GM12865 (cell line): ENCODE measurements around the gene STIL.
"Not testable (repeated sequence)": the region's sequence is repeated elsewhere in the genome, so short reads cannot be mapped to it uniquely, and the experiment has no call there.

Experiments
- DNase-seq: peaks from one replicate; pipeline ENCODE4 v3.0.0; 2010; ENCODE audit warnings: low read depth
- H3K4me3 ChIP-seq: 2 replicates; pipeline ENCODE4 v1.5.1; 2011; ENCODE audit warnings: mild to moderate bottlenecking, low read depth, low read length, control low read depth
- TF ChIP-seq, protein P1 (sequence below): IDR thresholded peaks from 2 replicates; pipeline ENCODE4 v1.5.1; 2011; ENCODE audit warnings: low read length, control low read depth, low read depth, inconsistent platforms; ENCODE audit not compliant: insufficient read depth; ENCODE audit errors: missing control alignments

The STIL gene

DNA sequence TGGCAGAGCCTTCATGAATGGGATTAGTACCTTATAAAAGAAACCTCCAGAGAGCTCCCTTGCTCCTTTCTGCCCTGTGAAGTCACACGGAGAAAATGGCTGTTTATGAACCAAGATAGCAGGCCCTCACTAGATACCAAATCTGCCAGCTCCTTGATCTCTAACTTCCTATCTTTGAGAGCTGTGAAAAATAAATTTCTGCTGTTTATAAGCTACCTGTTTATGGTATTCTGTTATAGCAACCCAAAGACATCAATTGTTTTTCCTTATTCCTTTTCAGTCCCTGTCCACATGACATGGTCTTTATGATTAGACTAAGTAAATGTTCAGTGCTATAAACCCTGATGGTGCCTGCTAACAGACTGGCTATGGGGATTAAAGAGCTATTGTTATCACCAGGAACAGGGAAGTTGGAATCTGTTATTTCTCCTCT lies 9.7 kb upstream of the STIL start:
- DNase-seq = no peak
- no peak overlapping the region for H3K4me3 ChIP-seq
- TF ChIP-seq, protein P1, sequence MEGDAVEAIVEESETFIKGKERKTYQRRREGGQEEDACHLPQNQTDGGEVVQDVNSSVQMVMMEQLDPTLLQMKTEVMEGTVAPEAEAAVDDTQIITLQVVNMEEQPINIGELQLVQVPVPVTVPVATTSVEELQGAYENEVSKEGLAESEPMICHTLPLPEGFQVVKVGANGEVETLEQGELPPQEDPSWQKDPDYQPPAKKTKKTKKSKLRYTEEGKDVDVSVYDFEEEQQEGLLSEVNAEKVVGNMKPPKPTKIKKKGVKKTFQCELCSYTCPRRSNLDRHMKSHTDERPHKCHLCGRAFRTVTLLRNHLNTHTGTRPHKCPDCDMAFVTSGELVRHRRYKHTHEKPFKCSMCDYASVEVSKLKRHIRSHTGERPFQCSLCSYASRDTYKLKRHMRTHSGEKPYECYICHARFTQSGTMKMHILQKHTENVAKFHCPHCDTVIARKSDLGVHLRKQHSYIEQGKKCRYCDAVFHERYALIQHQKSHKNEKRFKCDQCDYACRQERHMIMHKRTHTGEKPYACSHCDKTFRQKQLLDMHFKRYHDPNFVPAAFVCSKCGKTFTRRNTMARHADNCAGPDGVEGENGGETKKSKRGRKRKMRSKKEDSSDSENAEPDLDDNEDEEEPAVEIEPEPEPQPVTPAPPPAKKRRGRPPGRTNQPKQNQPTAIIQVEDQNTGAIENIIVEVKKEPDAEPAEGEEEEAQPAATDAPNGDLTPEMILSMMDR = no peak

DNA sequence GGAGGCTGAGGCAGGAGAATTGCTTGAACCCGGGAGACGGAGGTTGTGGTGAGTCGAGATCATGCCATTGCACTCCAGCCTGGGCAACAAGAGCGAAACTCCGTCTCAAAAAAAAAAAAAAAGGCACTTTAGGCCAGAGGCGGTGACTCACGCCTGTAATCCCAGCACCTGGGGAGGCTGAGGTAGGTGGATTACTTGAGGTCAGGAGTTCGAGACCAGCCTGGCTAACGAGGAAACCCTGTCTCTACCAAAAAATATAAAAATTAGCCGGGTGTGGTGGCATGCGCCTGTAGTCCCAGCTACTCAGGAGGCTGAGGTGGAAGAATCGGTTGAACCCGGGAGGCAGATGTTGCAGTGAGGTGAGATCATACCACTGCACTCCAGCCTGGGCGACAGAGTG lies 6.0 kb upstream of the STIL start:
- not testable (repeated sequence) for DNase-seq, H3K4me3 ChIP-seq

DNA sequence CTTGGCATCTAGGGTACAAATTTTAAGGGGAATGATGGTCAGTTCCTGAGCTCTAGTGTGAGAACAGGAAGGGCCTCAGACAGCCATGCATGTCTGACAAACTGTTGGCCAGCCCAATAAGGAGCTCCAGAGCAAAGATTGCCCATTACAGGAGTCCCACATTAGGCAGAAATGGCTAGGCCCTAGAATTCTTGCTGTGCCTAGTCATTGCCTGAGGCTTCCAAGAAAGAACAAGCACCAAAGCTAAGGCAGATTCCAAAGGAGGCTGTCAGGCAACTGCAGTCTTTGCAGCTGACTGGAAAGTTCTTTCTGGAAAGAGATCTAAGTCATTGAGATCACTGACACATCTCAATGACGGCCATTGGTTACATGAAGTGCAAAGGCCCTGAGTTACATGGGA lies 3.9 kb upstream of the STIL start:
- DNase-seq = no peak
- no peak overlapping the region for H3K4me3 ChIP-seq
- TF ChIP-seq, protein P1 = no peak

DNA sequence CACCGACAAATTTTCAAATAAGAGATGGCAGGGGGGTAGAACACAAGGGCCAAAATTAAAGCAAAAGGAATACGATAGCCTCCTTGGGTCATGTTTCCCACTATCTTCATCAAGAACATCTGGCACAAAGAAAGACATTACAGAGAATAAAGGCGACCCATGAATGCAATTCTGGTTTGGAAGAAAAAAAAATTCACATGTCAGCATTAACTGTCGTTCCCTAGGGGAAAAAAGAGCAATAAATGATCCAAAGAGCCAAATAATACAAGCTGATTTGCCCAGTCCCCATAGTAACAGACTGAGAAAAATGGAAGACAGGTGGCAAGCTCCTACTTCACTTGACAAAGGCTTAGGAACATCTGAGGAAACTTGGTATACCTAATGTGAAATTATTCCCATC lies 4.5 kb downstream of the STIL start:
- no peak for DNase-seq
- TF ChIP-seq, protein P1 = no peak
- H3K4me3 ChIP-seq = no peak overlapping the region

DNA sequence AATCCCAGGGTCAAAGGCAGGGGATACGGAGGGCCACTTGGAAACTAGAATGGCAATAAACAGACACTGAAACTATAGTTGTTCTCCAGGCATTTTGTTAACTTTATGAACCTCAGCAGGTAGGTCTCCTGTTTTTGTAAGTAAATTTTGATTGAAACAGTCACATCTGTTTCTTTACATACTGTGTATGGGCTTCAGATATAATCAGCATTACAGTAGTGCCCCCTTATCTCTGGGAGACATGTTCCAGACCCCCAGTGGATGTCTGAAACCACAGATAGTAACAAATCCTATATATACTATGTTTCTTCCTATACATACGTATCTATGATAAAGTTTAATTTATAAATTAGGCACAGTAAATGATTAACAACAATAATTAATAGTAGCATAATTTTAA lies 11.5 kb downstream of the STIL start:
- H3K4me3 ChIP-seq = no peak overlapping the region
- TF ChIP-seq, protein P1 = no peak
- DNase-seq = no peak

DNA sequence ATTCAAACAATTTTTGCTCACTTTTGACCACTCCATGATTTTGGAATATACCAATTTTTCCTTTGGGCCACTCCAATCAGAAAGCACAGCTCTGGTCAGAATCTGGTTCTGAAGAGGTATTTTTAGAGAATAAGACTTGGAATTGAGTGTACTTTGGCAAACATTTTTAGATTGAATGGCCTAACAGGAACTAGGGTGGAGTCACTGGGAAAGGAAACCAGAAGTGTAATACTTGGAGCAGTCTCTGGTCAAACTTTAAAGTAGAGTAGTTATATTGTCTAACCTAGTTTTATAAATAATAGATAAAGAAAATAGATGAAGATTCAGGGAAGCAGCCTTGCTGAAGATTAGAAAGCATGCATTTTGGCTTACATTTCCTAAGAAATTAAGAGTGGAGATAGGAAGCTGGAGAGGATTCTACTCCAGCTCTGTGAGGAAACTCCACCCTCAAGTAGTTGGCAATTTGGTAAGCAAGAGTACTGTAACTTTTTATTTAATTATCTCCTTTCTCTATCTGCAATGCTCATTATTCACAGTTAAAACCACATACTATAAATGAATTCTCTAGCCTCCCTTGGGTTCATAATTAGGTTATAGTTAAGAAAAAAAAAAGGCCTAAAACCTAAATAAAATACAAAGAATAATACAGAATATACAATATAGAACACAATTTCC lies 15.8 kb downstream of the STIL start:
- TF ChIP-seq, protein P1 = no peak
- no peak overlapping the region for H3K4me3 ChIP-seq
- DNase-seq = no peak

DNA sequence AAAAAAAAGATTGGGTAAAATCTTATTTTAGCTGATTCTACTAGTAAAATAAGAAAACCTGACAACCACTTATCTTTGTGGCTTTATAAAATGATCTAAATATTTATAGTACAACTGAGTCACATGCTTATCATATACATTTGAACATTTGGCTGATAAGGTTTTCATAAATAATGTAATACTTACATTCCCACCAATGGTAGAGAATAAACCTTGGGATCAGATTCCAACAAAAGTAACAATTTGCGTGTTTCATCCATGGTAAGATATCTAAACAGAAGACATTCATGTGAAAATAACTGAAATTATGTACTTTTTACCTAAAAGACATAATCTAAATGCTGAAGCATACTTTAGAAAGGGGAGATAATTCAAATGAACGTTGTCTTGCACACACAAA lies 18.4 kb downstream of the STIL start:
- TF ChIP-seq, protein P1 = no peak
- H3K4me3 ChIP-seq = no peak overlapping the region
- DNase-seq = no peak

DNA sequence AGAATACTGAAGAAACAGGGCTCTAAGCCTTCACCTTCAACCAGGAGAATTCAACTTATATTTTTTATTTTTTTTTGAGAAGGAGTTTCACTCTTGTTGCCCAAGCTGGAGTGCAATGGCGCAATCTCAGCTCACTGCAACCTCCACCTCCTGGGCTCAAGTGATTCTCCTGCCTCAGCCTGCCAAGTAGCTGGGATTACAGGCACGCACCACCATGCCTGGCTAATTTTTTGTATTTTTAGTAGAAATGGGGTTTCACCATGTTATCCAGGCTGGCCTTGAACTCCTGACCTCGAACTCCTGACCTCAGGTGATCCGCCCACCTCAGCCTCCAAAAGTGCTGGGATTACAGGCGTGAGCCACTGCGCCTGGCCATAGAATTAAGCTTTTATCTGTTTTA lies 19.1 kb downstream of the STIL start:
- not testable (repeated sequence) for H3K4me3 ChIP-seq, DNase-seq

DNA sequence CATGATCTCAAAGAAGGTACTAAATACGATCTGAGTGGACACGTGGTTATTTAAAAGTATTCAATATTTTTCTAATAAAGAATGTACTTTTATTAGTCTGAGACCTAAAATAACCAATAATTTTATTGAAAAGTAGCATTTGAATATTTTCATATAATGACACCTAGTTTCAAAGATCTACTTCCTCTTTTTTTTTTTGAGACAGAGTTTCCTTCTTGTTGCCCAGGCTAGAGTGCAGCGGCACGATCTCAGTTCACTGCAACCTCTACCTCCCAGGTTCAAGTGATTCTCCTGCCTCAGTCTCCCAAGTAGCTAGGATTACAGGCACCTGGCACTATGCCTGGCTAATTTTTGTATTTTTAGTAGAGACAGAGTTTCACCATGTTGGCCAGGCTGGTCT lies 25.8 kb downstream of the STIL start:
- not testable (repeated sequence) for H3K4me3 ChIP-seq, DNase-seq
